SIG-M5 treated with dmso at 0.1 percent for 504 hours (cell line): ENCODE results near the gene KRTAP1-4.
A peak's percentile ranks its signal among the peaks of the same experiment; 100 is the strongest.
"Not testable (repeated sequence)": the region's sequence is repeated elsewhere in the genome, so short reads cannot be mapped to it uniquely, and the experiment has no call there.

ENCODE experiments used
- DNase-seq: peaks from one replicate; lab custom pipeline; 2025; ENCODE audit not compliant: unreplicated experiment; lab: John Stamatoyannopoulos, UW

Gene KRTAP1-4

DNA sequence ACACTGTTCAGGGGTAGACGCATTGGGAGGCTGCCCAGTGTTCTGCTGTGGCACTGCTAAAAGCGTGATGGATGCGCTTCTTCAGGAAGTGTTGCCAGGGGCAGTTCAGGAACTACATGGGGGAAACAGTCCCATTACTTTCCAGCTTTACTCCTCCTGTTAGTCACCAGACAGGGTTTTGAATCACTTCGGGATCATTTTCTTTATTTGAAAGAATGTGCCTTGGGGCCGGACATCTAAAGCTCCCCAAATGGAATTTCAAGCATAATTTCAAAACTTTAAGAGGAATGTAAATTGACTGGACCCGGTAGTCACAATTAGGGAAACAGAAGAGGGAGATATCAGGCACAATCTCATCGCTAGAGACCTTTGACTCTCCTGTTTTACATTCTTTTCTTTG, 18.4 kb upstream of the KRTAP1-4 start:
- DNase-seq = no peak

DNA sequence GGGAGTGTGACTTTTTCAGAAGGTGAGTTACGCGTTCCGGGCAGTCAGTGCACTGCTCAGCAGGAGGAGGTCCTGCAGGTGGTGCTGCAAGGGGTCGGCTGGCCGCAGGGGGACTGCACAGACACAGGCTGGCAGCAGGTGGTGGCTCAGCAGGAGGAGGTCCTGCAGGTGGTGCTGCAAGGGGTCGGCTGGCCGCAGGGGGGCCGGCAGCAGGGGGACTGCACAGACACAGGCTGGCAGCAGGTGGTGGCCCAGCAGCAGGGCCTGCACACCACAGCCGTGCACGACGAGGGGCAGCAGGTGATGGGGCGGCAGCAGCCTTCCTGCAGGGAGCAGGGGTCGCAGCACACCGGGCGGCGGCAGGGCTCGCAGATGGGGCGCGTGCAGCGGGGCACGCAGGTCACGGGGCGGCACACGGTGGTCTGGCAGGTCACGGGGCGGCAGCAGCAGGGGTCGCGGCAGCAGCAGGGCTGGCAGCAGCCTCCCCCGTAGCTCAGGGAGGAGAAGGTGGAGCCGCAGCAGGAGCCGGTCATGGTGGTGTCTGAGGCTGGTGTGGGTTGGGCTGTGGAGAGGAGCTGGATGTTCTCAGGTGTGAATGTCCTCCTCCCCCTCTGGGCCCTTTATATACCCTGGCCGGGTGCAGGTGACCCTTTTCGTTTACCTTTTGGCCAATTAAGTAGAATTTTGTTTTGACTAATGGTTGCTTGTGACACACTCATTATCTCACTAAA, 16.9 kb upstream of the KRTAP1-4 start, which contains the start of gene KRTAP2-1:
KRTAP2-1 (minus strand) TSS at position 582 of the 731 bp plus-strand sequence; CDS start at position 533, 49 bp downstream.
- not testable (repeated sequence) for DNase-seq

- DNase-seq = no peak
These were observed 13.0 kb upstream of the KRTAP1-4 start for GRCh38 chr17:41042953-41043352.

GRCh38 chr17:41040783-41041571, 11.0 kb upstream of the KRTAP1-4 start, which contains the start of gene KRTAP1-1:
Gene KRTAP1-1, minus strand, starts transcription at chr17:41041450. Its CDS starts 53 bp downstream, at chr17:41041397.
- not testable (repeated sequence) for DNase-seq

DNA sequence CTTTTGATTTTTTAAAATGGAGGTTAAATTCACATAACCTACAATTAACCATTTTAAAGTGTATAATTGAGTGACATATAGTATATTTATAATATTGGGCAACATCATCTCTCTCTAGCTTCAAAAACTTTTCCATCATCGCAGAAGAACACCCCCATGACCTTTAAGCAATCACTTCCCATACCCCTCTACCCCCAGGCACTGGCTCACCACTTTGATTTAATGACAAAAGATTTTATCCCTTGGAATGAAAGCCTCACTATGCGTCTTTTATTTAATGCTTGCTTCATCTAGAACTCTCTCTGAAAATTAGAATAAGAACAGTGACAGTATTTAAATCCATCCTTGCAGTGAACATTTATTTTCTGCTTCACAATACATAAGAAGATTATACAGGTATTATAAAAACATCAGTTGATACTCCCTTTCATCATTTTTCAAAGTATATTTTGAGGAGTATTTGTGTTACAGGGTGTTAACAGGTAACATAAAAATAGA, 7.9 kb upstream of the KRTAP1-4 start:
- no peak for DNase-seq

GRCh38 chr17:41034346-41034935, 4.4 kb upstream of the KRTAP1-4 start, which contains the start of gene KRTAP1-3:
Gene KRTAP1-3, minus strand, starts transcription at chr17:41034874. Its CDS starts 53 bp downstream, at chr17:41034821.
- not testable (repeated sequence) for DNase-seq

DNA sequence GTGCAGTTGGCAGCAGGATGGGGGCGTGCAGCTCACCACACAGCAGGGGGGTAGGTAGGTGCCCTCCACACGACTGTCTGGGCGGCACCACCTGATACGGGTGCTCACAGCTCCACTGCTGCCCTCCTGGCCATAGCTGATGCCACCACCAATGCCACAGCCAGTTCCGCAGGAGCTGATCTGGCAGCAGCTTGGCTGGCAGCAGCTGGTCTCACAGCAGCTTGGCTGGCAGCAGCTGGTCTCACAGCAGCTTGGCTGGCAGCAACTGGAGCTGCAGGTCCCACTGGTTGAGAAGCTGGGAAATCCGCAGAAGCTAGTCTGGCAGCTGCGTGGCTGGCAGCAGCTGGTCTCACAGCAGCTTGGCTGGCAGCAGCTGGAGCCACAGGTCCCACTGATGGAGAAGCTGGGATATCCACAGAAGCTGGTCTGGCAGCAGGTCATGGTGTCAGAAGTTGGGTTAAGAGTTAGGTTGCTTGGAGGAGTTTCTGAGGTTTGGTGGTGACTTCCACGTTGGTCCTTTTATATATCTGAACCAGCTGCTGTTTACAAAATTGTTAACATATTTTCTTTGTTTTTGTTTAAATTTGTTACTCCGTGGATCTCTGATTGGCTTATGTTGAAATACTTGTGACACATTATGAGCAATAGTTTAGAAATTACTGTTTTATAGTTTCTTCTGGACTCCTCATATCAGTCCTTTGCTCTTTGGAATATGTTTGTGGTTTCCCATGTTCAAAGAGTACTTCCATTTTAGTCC, 3.1 kb downstream of the KRTAP1-4 start, which contains the start of gene KRTAP1-5:
KRTAP1-5 (minus strand) TSS at position 494 of the 757 bp plus-strand sequence; CDS start at position 441, 53 bp downstream.
- DNase-seq = no peak

DNA sequence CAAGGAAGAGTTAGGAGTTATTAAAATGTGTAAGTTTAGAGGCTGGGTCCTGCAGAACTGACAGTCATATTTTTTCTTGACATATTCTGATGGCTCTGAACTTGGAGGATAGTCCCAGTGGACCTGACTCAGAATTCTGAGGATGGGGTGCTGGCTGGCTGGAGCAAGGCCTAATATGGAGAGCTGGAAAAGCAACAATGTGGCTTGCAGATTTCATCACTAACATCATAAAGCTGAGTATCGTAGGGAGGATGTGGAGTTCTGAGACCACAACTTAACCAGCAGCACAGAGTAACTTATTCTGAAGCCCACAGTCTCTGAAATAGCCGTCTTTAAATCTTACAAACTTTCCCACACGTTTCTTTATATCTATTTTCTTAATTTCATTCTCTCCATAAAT, 5.3 kb downstream of the KRTAP1-4 start:
- DNase-seq = no peak

DNA sequence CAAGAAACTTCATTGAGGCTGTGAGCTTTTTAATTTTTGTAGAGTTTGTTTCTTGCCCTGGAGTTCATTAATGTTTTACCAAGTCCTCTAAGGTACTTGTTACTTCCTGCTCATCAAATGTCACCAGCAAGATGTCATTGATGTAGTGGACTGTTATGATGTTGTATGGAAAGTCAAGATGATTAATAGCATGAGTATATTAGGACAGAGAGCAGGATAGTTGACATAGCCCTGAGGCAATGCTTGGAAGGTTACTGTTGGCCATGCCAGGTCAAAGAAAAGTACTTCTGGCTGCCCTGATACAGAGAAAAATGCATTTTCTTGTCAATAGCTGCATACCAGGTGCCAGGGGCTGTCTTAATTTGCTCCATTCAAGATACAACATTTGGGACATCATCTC, 9.7 kb downstream of the KRTAP1-4 start:
- DNase-seq = no peak

- no peak for DNase-seq
These were observed 10.6 kb downstream of the KRTAP1-4 start for GRCh38 chr17:41019415-41019814.

GRCh38 chr17:41018541-41018940, 11.5 kb downstream of the KRTAP1-4 start:
- DNase-seq = no peak

DNA sequence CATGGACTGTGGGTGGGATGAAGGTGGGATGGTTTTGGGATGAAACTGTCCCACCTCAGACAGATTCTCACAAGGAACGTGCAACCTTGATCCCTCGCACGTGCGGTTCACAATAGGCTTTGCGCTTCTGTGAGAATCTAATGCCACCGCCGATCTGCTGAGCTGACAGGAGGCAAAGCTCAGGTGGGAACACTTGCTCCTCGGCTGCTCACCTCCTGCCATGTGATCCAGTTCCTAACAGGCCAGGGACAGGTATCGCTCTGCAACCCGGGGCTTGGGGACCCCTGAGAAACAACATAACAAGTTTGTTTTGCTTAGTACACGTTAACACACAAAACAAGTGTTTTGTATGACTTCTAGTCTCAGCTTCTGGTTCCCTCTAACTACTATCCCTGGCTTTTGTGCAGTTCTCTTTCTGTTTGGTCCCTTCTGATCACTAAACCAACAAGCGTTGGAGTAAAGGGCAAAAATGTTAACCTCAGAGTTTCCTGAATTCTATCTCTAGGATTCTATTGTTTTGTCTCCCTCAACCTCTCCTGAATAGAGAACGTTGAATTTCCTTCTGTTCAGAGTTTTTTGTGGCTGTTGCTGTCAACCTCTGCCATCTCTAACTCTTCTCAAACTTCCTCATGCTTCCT, 13.3 kb downstream of the KRTAP1-4 start:
- DNase-seq = no peak

DNA sequence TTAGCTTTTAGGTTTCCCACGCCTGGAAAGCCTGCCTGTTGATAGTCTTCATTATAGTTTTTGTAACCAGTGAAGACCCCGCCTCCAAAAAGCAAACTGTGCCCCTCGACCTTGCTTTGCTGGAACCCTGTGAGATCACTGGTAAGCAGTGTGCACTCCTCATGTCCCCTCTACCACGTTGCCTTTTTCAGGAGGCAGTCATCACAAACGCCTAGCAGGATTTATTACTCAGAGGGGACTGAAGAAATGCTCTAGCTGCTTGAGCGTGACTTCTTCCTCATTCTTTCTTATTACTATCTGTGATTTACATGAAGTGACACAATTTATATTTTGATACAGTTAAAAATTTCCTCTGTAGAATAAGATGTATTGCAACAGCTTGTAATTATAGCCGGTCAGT, 14.5 kb downstream of the KRTAP1-4 start:
- DNase-seq = no peak

GRCh38 chr17:41013606-41014005, 16.4 kb downstream of the KRTAP1-4 start:
- DNase-seq = no peak

GRCh38 chr17:41013181-41013580, 16.8 kb downstream of the KRTAP1-4 start:
- no peak for DNase-seq

DNA sequence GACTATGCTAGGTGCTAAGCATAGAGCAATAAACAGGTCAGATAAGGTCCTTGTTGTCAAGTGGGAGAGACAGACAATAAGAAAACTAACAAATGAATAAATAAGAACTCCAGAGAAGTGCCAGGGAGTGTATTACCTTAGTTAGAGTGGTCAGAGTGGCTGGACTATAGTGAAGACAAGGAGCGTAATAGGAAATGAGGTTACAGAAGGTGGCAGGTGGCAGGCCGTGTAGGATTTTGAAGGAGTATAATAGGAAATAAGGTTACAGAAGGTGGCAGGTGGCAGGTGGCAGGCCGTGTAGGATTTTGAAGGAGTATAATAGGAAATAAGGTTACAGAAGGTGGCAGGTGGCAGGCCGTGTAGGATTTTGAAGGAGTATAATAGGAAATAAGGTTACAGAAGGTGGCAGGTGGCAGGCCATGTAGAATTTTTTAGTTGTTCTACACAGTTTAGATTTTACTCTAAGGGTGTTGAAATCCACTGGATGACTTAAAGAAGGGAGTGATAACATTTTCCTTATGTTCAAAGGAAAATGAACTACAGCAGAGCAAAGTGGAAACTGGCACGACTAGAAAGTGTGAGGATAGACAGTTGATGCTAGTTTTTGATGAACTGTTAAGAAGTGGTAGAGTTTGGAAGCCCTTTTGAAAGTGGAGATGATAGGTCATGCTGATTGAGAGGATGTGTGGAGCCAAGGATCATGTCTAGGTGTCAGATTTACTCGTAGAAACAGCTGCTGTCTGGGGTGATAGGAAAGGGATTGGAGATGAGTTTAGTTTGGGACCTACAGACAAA, 17.5 kb downstream of the KRTAP1-4 start:
- no peak for DNase-seq

DNA sequence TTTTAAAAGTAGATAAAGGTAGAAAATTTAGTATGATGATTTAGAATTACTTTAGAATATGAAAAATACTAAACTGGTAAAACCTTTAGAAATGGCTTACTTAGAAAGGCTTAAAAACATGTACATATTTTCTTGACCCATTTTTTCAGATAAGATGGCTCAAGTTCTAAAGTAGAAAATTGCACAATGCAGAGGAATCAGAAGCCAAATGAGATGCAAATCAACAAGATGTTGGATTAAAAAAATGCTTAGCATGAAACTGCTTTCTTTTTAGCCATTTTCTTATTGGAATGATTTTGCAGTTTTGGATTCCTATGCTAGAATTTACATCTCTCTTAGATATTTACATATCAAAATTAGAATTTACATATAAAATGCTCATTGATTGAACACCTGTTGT, 19.6 kb downstream of the KRTAP1-4 start:
- no peak for DNase-seq

GRCh38 chr17:41009936-41010335, 20.1 kb downstream of the KRTAP1-4 start:
- no peak for DNase-seq

DNA sequence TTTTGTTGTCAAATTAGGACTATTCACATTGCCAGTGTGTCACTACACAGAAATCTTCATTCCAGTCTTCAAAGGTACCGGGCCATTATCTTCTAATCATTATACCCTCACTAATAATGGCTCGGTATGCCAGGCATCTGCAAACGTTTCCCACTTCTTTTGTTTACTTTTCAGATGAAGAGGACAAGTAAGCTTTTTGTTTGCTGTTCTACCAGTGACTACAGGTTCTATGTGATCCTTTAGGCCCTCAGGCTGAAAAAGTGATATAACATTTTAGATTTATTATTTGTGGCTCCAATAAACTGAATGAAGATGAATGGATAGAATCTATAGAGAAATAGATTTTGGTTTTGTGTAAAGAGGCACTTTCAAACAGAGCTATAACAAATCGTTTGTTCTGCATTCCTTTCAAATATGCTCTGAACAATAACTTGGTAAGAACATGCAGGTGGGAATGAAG, 20.7 kb downstream of the KRTAP1-4 start:
- DNase-seq = peak; percentile 21
